ENCODE data around the gene OR7G2.
"Not testable (repeated sequence)": the region's sequence is repeated elsewhere in the genome, so short reads cannot be mapped to it uniquely, and the experiment has no call there.

Gene OR7G2

GRCh38 chr19:9071720-9072119 is 35.6 kb downstream of the OR7G2 start:
- DNase-seq, result not testable (repeated sequence)

GRCh38 chr19:9070066-9070465 is 37.2 kb downstream of the OR7G2 start:
- no peak for DNase-seq

GRCh38 chr19:9065457-9066014 is 41.7 kb downstream of the OR7G2 start:
- no peak for DNase-seq

- DNase-seq, result no peak
Measured at GRCh38 chr19:9061879-9062278, 45.4 kb downstream of the OR7G2 start.

GRCh38 chr19:9060564-9061340 is 46.5 kb downstream of the OR7G2 start:
- DNase-seq, result no peak

GRCh38 chr19:9058905-9059667 is 48.2 kb downstream of the OR7G2 start:
- DNase-seq, result no peak

- DNase-seq, result no peak
Measured at GRCh38 chr19:9057505-9058258, 49.6 kb downstream of the OR7G2 start.

GRCh38 chr19:9056131-9056530 is 51.1 kb downstream of the OR7G2 start:
- DNase-seq, result not testable (repeated sequence)

- DNase-seq, result no peak
Measured at GRCh38 chr19:9054765-9055164, 52.5 kb downstream of the OR7G2 start.

GRCh38 chr19:9054207-9054606 is 53.1 kb downstream of the OR7G2 start:
- DNase-seq, result no peak

- DNase-seq, result not testable (repeated sequence)
Measured at GRCh38 chr19:9053674-9054073, 53.6 kb downstream of the OR7G2 start.

- DNase-seq, result no peak
Measured at GRCh38 chr19:9052894-9053293, 54.4 kb downstream of the OR7G2 start.
